ENCODE data around the gene ADGRE1. TPM values are rescaled to one million over a fixed set of nuclear protein-coding genes. Genes with fewer than 3 reads are reported as not detected.

The ADGRE1 gene, protein sequence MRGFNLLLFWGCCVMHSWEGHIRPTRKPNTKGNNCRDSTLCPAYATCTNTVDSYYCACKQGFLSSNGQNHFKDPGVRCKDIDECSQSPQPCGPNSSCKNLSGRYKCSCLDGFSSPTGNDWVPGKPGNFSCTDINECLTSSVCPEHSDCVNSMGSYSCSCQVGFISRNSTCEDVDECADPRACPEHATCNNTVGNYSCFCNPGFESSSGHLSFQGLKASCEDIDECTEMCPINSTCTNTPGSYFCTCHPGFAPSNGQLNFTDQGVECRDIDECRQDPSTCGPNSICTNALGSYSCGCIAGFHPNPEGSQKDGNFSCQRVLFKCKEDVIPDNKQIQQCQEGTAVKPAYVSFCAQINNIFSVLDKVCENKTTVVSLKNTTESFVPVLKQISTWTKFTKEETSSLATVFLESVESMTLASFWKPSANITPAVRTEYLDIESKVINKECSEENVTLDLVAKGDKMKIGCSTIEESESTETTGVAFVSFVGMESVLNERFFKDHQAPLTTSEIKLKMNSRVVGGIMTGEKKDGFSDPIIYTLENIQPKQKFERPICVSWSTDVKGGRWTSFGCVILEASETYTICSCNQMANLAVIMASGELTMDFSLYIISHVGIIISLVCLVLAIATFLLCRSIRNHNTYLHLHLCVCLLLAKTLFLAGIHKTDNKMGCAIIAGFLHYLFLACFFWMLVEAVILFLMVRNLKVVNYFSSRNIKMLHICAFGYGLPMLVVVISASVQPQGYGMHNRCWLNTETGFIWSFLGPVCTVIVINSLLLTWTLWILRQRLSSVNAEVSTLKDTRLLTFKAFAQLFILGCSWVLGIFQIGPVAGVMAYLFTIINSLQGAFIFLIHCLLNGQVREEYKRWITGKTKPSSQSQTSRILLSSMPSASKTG
- total RNA-seq: 1 to 10 TPM in 1 of 2 donors, under 1 TPM in 1; 1.00 to 2.0 TPM

DNA sequence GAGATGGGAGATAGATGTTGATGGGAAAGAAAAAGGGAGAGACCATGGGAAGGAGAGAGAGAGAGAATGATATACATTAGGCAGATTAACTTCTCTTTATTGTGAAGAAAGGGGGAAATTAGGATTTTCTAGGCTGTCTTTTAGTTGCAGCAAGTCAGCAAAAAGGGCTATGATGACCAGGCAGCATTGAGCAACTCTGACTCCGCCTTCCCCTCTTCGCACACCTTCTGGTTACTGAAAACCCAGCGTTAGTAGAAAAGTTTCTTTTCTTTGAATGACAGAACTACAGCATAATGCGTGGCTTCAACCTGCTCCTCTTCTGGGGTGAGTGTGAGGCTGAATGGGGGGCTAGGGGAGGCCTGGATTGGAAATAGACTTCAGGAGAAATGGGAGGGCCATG lies at the start of gene ADGRE1:
ADGRE1 (plus strand) TSS at position 264 of the 400 bp plus-strand sequence; CDS start at position 294, 30 bp downstream.
- no peak for DNase-seq (ENCODE audit: low spot score)

DNA sequence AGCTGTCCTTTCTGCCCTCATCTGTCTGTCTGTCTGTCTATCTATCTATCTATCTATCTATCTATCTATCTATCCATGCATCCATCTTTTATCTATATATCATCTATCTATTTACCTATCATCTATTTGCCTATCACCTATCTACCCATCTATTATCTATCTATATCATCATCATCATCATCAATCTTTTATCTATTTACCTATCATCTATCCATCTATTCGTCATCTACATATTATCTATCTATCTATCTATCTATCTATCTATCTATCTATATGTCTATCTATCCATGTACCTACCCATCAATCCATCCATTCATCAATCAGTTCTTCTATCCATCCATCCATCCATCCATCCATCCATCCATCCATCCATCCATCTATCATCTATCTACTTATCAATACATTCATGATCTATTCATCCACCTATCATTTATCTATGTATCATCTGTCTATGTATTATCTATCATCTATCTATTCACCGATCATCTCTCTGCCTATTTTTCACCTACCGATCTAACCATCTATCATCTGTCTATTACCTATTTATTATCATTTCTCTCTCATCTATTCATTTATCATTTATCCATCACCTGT lies 49.2 kb upstream of the ADGRE1 start:
- Mint-ChIP-seq H3K27me3 (no peaks in the 10 kb centered on the region), H3K36me3 (peaks cover 27% of the 10 kb centered on the region), H3K27ac (peak overlapping the region; percentile 4 to 68), H3K9me3 (no peaks in the 10 kb centered on the region), H3K4me1 (ENCODE audit: low read depth in 2 of 2) (peaks cover 14 to 20% of the 10 kb centered on the region in 2 donors), H3K4me3 (no peak overlapping the region)
- ATAC-seq (no peak), DNase-seq (ENCODE audit: low spot score) (no peak)

More for the DNA sequence above, at the start of gene ADGRE1:
- Mint-ChIP-seq H3K27me3 (no peaks in the 10 kb centered on the region), H3K36me3 (no peaks in the 10 kb centered on the region), H3K4me3 (no peak within 1 kb of the TSS), H3K27ac (peak within 1 kb of the TSS in 1 of 2 donors; percentile 16), H3K4me1 (ENCODE audit: low read depth in 2 of 2) (peaks cover 34 to 38% of the 10 kb centered on the region in 2 donors), H3K9me3 (peaks cover 6% of the 10 kb centered on the region)
- ATAC-seq: peak; percentile 38 to 61

DNA sequence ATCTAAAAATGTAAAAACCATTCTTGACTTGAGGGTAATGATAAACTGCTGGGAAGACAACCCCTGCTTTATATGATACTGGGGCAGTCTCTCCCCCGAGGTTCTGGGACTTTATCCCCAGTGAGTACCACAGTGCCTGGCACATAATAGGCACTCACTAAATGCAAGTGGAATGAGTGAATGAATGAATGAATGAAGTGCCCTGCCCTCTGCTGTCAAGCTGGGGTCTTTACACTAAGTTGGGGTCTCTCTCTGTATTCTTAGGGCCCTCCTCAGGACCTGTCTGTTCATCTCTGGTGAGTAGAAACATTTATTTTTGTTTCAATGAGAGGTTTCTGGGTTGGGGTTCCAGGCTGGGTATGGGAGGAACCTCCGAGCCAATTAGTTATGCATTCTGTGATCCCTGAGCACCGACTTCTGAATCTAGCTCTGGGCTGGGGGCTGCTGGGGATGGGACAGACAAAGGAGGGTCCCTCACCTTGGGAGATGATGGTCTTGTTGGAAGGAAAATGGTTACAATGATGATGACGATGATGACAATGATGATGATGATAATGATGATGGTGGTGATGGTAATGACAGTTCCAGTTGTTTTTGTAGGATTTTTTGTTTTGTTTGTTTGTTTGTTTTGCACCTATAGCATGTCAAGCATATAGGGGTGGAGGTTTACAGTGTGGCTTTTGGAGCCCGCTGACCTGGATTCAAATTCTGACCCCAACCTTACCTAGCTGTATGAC lies 44.3 kb upstream of the ADGRE1 start:
- peak overlapping the region; percentile 11 to 15 for H3K27ac Mint-ChIP-seq
- peaks cover 19% of the 10 kb centered on the region for H3K36me3 Mint-ChIP-seq
- no peak for DNase-seq (ENCODE audit: low spot score)
- ATAC-seq: no peak
- no peaks in the 10 kb centered on the region for H3K27me3 Mint-ChIP-seq
- no peak overlapping the region for H3K4me3 Mint-ChIP-seq
- H3K9me3 Mint-ChIP-seq: no peaks in the 10 kb centered on the region
- peaks cover 3 to 17% of the 10 kb centered on the region in 2 donors for H3K4me1 Mint-ChIP-seq (ENCODE audit: low read depth in 2 of 2)

DNA sequence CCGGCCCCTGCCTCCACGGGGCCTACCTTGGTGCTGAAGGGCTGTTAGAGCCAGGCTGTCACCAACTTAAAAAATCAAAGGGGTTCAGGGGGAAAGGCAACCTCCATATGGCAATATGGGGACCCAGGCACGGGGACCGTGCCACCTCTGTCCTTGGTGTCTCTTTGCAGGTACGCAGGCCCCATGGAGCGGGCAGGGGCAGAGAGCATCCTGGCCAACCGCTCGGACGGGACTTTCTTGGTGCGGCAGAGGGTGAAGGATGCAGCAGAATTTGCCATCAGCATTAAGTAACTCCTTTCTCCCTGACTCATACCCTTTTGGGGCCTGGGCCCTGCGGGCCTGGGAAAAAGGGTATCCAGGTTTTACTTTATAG lies 39.6 kb upstream of the ADGRE1 start:
- Mint-ChIP-seq H3K27me3 (no peaks in the 10 kb centered on the region), H3K4me1 (ENCODE audit: low read depth in 2 of 2) (peaks cover 0 to 17% of the 10 kb centered on the region in 2 donors), H3K36me3 (peaks cover 25% of the 10 kb centered on the region), H3K4me3 (no peak overlapping the region), H3K9me3 (no peaks in the 10 kb centered on the region), H3K27ac (no peak overlapping the region)
- DNase-seq (ENCODE audit: low spot score): no peak
- ATAC-seq: no peak

DNA sequence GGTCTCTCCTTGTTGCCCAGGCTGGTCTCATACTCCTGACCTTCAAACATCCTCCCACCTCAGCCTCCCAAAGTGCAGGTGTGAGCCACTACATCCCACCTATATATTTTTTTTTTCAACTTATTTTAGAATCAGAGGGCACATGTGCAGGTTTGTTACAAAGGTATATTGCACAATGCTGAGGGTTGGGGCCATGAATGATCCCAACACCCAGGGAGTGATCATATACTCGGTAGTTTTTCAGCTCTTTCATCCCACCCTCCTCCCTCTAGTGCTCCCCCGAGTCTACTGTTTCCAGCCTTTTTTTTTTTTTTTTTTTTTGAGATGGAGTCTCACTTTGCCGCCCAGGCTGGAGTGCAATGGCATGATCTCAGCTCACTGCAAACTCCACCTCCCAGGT lies 38.4 kb upstream of the ADGRE1 start:
- Mint-ChIP-seq H3K27ac (no peak overlapping the region), H3K36me3 (peaks cover 19% of the 10 kb centered on the region), H3K27me3 (no peaks in the 10 kb centered on the region)

DNA sequence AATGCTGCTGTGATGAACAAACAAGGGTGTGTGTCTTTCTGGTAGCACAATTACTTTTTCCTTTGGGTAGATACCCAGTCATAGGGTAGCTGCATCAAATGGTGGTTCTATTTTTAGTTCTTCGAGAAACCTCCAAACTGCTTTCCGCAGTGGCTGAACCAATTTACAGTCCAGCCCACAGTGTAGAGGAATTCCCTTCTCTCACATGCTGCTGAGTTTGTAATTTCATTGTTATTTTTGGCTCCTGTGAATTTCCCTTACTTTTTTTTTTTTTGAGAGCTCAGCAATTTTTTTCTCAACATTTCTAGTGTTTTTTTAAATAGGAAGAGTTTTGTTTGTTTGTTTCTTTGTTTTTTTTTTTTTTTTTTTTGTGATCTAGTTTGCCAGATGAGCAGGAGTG lies 37.5 kb upstream of the ADGRE1 start:
- no peak for ATAC-seq
- H3K4me3 Mint-ChIP-seq: no peak overlapping the region
- DNase-seq (ENCODE audit: low spot score): no peak
- no peak overlapping the region for H3K27ac Mint-ChIP-seq
- peaks cover 15% of the 10 kb centered on the region for H3K36me3 Mint-ChIP-seq
- H3K4me1 Mint-ChIP-seq (ENCODE audit: low read depth in 2 of 2): peaks cover 0 to 5% of the 10 kb centered on the region in 2 donors
- H3K9me3 Mint-ChIP-seq: no peaks in the 10 kb centered on the region
- no peaks in the 10 kb centered on the region for H3K27me3 Mint-ChIP-seq

More for the DNA sequence above, 38.4 kb upstream of the ADGRE1 start:
- H3K9me3 Mint-ChIP-seq: no peaks in the 10 kb centered on the region
- ATAC-seq (no peak), DNase-seq (ENCODE audit: low spot score) (no peak)
- peaks cover 0 to 8% of the 10 kb centered on the region in 2 donors for H3K4me1 Mint-ChIP-seq (ENCODE audit: low read depth in 2 of 2)
- no peak overlapping the region for H3K4me3 Mint-ChIP-seq

DNA sequence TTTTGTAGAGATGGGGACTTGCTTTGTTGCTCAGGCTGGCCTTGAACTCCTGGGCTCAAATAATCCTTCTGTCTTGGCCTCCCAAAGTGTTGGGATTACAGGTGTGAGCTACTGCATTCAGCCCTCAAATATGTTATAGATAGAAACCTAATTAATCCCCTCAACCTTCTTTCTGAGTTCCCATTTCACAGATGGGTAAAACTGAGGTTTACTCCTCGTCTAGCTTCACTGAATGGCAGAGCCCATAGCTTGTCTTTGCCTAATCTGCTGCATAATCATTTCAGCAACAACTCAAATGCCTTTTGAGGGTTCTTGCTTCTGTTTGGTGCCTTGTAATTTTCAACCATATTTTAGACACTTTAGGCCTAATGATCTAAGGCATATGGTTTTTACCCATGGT lies 36.0 kb upstream of the ADGRE1 start:
- Mint-ChIP-seq H3K36me3 (peaks cover 26% of the 10 kb centered on the region), H3K4me1 (ENCODE audit: low read depth in 2 of 2) (peaks cover 6 to 10% of the 10 kb centered on the region in 2 donors), H3K9me3 (no peaks in the 10 kb centered on the region), H3K27me3 (no peaks in the 10 kb centered on the region), H3K27ac (peak overlapping the region in 1 of 2 donors; percentile 65), H3K4me3 (no peak overlapping the region)
- DNase-seq (ENCODE audit: low spot score) (no peak), ATAC-seq (no peak)

DNA sequence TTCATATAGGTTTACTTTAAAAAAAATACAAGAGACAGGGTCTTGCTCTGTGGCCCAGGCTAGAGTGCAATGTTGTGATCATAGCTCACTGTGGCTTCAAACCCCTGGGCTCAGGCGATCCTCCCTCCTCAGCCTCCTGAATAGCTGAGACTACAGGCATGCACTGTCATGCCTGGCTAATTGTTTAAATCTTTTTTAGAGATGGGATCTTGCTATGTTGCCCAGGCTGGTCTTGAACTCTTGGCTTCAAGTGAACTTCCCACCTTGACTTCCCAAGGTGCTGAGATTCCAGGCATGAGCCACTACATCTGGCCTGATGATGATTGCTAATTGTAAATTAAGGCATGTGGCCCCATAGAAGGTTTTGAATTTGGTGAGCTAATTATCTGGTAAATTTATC lies 35.4 kb upstream of the ADGRE1 start:
- ATAC-seq (no peak), DNase-seq (ENCODE audit: low spot score) (no peak)
- no peak overlapping the region for H3K4me3 Mint-ChIP-seq
- peaks cover 26% of the 10 kb centered on the region for H3K36me3 Mint-ChIP-seq
- H3K9me3 Mint-ChIP-seq: no peaks in the 10 kb centered on the region
- H3K4me1 Mint-ChIP-seq (ENCODE audit: low read depth in 2 of 2): peaks cover 6 to 13% of the 10 kb centered on the region in 2 donors
- H3K27me3 Mint-ChIP-seq: no peaks in the 10 kb centered on the region
- H3K27ac Mint-ChIP-seq: peak overlapping the region in 1 of 2 donors; percentile 65

DNA sequence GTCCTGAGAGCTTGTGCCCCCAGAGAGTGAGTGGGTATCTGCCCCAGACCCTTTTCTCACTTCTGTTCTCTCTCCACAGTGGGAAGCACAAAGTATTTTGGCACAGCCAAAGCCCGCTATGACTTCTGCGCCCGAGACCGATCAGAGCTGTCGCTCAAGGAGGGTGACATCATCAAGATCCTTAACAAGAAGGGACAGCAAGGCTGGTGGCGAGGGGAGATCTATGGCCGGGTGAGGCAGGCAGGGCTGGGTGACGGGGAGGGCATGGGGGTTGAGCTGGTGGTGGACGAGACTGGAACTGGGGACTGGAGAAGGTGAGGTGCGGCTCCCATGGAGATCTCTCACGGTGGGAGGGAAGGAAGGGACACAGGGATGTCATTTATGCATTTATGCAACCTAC lies 33.5 kb upstream of the ADGRE1 start:
- H3K36me3 Mint-ChIP-seq: peaks cover 26% of the 10 kb centered on the region
- H3K4me3 Mint-ChIP-seq: no peak overlapping the region
- no peak overlapping the region for H3K27ac Mint-ChIP-seq

DNA sequence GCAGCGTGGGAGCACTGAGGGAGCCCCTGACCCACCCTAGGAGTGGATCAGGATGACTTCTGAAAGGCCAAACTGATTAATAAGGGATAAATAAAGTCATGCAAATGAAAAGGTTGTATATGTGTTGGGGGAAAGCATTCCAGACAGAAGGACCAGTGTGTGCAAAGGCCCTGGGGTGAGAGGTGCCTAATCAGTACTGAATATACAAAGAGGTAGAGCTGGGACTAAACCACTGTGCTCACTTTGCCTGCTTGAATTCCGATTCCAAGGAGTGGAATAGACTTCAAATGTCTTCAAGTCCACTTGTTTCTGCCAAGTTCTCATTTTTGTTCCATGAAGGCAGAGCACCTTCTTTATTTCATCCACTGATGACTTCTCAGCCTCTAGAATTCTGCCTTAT lies 32.6 kb upstream of the ADGRE1 start:
- Mint-ChIP-seq H3K4me3 (no peak overlapping the region), H3K4me1 (ENCODE audit: low read depth in 2 of 2) (peaks cover 6 to 14% of the 10 kb centered on the region in 2 donors), H3K27ac (no peak overlapping the region), H3K36me3 (peaks cover 23% of the 10 kb centered on the region), H3K9me3 (no peaks in the 10 kb centered on the region), H3K27me3 (no peaks in the 10 kb centered on the region)
- no peak for ATAC-seq
- no peak for DNase-seq (ENCODE audit: low spot score)

More for the DNA sequence above, 33.5 kb upstream of the ADGRE1 start:
- Mint-ChIP-seq H3K9me3 (no peaks in the 10 kb centered on the region), H3K27me3 (no peaks in the 10 kb centered on the region), H3K4me1 (ENCODE audit: low read depth in 2 of 2) (peaks cover 6 to 16% of the 10 kb centered on the region in 2 donors)
- ATAC-seq: no peak
- no peak for DNase-seq (ENCODE audit: low spot score)

DNA sequence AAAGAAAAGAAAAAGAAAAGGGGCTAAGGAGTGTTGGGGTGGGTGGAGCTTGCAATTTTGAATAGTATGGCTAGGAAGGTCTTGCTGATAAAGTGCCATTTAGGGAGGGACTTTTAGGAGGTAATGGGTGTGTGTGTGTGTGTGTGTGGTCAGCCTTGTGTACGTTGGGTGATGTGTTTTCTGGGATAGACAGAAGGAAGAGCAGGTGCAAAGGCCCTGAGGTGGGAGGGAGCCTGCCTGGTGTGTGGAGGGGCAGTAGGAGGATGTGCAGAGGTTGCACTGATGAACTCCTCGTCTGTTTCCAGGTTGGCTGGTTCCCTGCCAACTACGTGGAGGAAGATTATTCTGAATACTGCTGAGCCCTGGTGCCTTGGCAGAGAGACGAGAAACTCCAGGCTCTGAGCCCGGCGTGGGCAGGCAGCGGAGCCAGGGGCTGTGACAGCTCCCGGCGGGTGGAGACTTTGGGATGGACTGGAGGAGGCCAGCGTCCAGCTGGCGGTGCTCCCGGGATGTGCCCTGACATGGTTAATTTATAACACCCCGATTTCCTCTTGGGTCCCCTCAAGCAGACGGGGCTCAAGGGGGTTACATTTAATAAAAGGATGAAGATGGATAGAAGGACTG lies 30.5 kb upstream of the ADGRE1 start:
- Mint-ChIP-seq H3K4me1 (ENCODE audit: low read depth in 2 of 2) (peaks cover 10 to 14% of the 10 kb centered on the region in 2 donors), H3K27ac (peak overlapping the region in 1 of 2 donors; percentile 4), H3K36me3 (peaks cover 14% of the 10 kb centered on the region), H3K27me3 (no peaks in the 10 kb centered on the region), H3K9me3 (no peaks in the 10 kb centered on the region), H3K4me3 (no peak overlapping the region)
- ATAC-seq: no peak
- no peak for DNase-seq (ENCODE audit: low spot score)

DNA sequence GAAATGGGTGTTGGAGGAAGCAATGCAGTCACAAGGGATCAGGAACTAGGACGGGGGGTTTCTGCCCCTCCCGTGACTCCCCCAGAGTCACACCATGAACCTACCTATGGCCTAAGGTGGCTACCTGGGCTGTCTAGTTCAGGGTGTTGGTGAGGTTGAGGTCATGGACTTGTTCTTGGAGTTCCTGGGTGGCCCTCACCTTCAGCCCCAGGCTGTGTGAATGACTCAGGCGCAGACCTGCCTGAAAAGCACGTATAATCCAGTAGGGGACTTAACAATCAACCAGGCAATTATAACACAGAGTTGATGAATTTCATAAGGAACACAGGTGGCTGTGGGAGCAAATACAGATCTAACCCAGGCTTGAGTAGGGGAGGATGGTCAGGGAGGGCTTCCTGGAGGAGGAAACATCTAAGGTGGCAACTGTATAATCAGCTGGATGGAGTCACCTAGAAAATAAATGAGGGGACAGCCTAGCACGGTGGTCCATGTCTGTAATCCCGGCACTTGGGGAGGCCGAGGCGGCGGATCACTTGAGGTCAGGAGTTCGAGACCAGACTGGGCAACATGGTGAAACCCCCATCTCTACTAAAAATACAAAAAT lies 25.6 kb upstream of the ADGRE1 start:
- peaks cover 18% of the 10 kb centered on the region in 2 donors for H3K4me1 Mint-ChIP-seq (ENCODE audit: low read depth in 2 of 2)
- DNase-seq (ENCODE audit: low spot score) (no peak), ATAC-seq (no peak)
- no peaks in the 10 kb centered on the region for H3K36me3 Mint-ChIP-seq
- peak overlapping the region; percentile 60 for H3K4me3 Mint-ChIP-seq
- H3K27me3 Mint-ChIP-seq: no peaks in the 10 kb centered on the region
- H3K27ac Mint-ChIP-seq: peak overlapping the region; percentile 50 to 72
- H3K9me3 Mint-ChIP-seq: no peaks in the 10 kb centered on the region

Measured in natural killer cell treated with Interleukin-12 subunit alpha and Interleukin-12 subunit beta and Interleukin-15 and Interleukin-18, amount 100 ng/mL, for 72 hours (primary cell).